WTC11 (cell line): ENCODE results near the gene DTD1.

Source experiments
- ATF2 ChIP-seq: sonication (generic); formaldehyde crosslinking; IDR thresholded peaks from 2 replicates; pipeline ENCODE4 v1.8.1; 2022; ENCODE audit warnings: low read depth, missing genetic modification reagents, borderline replicate concordance
- CTCF ChIP-seq: fragments of 200-600 bp; IDR thresholded peaks from 2 replicates; pipeline ENCODE4 v1.8.0; 2022; ENCODE audit warnings: antibody characterized with exemption
- FOXP4 ChIP-seq: sonication (generic); formaldehyde crosslinking; IDR thresholded peaks from 2 replicates; pipeline ENCODE4 v1.8.0; 2022; ENCODE audit warnings: mild to moderate bottlenecking, missing genetic modification reagents
- JUN ChIP-seq: sonication (generic); formaldehyde crosslinking; IDR thresholded peaks from 2 replicates; pipeline ENCODE4 v1.8.0; 2023; ENCODE audit warnings: mild to moderate bottlenecking, missing genetic modification reagents
- MAX ChIP-seq: sonication (generic); formaldehyde crosslinking; IDR thresholded peaks from 2 replicates; pipeline ENCODE4 v1.8.0; 2022; ENCODE audit warnings: mild to moderate bottlenecking, missing genetic modification reagents
- NFYB ChIP-seq: sonication (generic); formaldehyde crosslinking; conservative IDR thresholded peaks from 2 replicates; pipeline ENCODE4 v1.8.0; 2022; ENCODE audit warnings: low read depth, missing genetic modification reagents
- SP1 ChIP-seq: sonication (generic); formaldehyde crosslinking; conservative IDR thresholded peaks from 2 replicates; pipeline ENCODE4 v1.8.1; 2022; ENCODE audit warnings: missing genetic modification reagents
- ZNF138 ChIP-seq: sonication (generic); formaldehyde crosslinking; conservative IDR thresholded peaks from 2 replicates; pipeline ENCODE4 v1.8.1; 2022; ENCODE audit warnings: mild to moderate bottlenecking, moderate library complexity, missing genetic modification reagents
- ZNF281 ChIP-seq: sonication (generic); formaldehyde crosslinking; IDR thresholded peaks from 2 replicates; pipeline ENCODE4 v1.8.0; 2023; ENCODE audit warnings: mild to moderate bottlenecking, missing genetic modification reagents

- TF ChIP-seq MAX (no peak), ZNF138 (no peak), CTCF (no peak), ZNF281 (CRISPR knock-in tag) (no peak), JUN (CRISPR knock-in tag) (no peak), SP1 (CRISPR knock-in tag) (no peak), ATF2 (CRISPR knock-in tag) (no peak), FOXP4 (CRISPR knock-in tag) (no peak), NFYB (no peak)
Measured at GRCh38 chr20:18805881-18806280, 218.0 kb downstream of the DTD1 start.
